ENCODE measurements around the gene AP4B1. TPM values are rescaled to one million over a fixed set of nuclear protein-coding genes. Genes with fewer than 3 reads are reported as not detected.
A peak's percentile ranks its signal among the peaks of the same experiment; 100 is the strongest.

AP4B1 gene
- polyA plus RNA-seq, 4 donors: 12.4 to 33.8 (median 15.0) TPM

DNA sequence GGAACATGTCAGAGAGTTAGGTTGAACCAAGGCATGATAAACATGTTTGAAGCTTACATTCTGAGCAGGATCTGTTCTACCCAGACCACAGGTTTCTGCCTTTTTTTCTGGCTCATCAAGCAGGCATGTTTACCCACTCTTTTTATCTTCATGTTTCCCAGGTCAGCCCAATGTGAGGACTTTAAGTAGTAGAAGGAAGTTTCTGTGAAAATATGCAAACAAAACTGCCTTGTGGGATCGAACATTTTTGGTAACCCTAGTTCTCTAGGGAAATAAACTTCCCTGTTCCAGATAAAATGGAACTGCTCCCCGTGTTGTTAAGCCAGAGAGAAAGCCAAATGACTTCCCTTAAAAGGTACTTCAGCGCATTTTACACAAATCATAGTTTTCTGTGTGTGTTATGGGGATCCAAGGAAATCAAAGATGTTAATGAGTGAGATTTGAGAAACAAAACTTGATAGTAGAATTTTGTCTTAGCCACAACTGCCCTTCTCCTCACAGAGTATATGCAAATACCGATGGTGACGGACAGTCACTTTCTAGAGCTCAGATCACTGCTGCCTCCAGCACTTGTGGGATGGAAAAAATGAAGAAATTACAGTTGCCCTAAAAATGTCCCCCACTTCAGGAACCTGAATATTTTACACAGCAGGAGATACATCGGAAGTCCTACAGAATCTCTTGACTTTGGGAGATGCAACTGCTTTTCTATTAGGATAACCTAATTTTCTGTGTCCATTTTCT is 23.8 kb upstream of the AP4B1 start:
- Histone ChIP-seq H3K27me3 (ENCODE audit: control insufficient read depth in 3 of 3, insufficient read depth in 3 of 3, low read length in 3 of 3) (no peaks in the 10 kb centered on the region), H3K36me3 (ENCODE audit: control insufficient read depth in 3 of 3, insufficient read depth in 2 of 3, low read depth in 1 of 3, low read length in 3 of 3) (no peaks in the 10 kb centered on the region), H3K4me3 (ENCODE audit: low read depth in 1 of 3, low read length in 3 of 3) (peak overlapping the region; percentile 69 to 87 (median 87)), H3K27ac (ENCODE audit: low read depth in 1 of 3, low read length in 2 of 3) (peak overlapping the region; percentile 73 to 99 (median 91)), H3K4me1 (ENCODE audit: control insufficient read depth in 3 of 3, insufficient read depth in 2 of 3, low read depth in 1 of 3, low read length in 2 of 3) (peaks cover 2 to 15% (median 4%) of the 10 kb centered on the region in 3 donors), H3K9me3 (ENCODE audit: control insufficient read depth in 2 of 2, insufficient read depth in 1 of 2, low read depth in 1 of 2, low read length in 1 of 2) (no peaks in the 10 kb centered on the region)
- 6 to 12% (median 10%) methylated on average over 6 of the region's 6 CpGs for WGBS, 3 donors
- FAIRE-seq: no peak
- DNase-seq: peak in 1 of 2 donors; percentile 12

DNA sequence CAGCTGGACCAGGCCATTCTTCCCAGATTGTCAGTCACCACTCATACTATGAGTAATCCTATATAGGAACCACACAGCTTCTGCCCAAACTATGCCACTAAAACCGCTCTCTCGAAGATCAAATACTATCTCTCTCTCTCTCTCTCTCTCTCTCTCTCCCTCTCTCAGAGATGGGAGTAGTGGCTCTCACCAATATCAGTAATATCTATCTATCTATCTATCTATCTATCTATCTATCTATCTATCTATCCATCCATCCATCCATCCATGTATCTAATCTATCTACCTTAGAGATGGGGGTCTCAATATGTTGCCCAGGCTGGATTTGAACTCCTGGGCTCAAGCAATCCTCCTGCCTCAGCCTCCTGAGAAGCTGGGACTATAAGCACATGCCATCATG is 19.9 kb upstream of the AP4B1 start:
- H3K4me3 ChIP-seq (ENCODE audit: low read depth in 1 of 3, low read length in 3 of 3): no peak overlapping the region
- peaks cover 0 to 7% (median 4%) of the 10 kb centered on the region in 3 donors for H3K4me1 ChIP-seq (ENCODE audit: control insufficient read depth in 3 of 3, insufficient read depth in 2 of 3, low read depth in 1 of 3, low read length in 2 of 3)
- 93 to 100% (median 95%) methylated on average over 2 of the region's 2 CpGs for WGBS, 3 donors
- no peak for DNase-seq
- H3K27ac ChIP-seq (ENCODE audit: low read depth in 1 of 3, low read length in 2 of 3): no peak overlapping the region
- no peaks in the 10 kb centered on the region for H3K9me3 ChIP-seq (ENCODE audit: control insufficient read depth in 2 of 2, insufficient read depth in 1 of 2, low read depth in 1 of 2, low read length in 1 of 2)
- no peaks in the 10 kb centered on the region for H3K27me3 ChIP-seq (ENCODE audit: control insufficient read depth in 3 of 3, insufficient read depth in 3 of 3, low read length in 3 of 3)
- H3K36me3 ChIP-seq (ENCODE audit: control insufficient read depth in 3 of 3, insufficient read depth in 2 of 3, low read depth in 1 of 3, low read length in 3 of 3): no peaks in the 10 kb centered on the region
- no peak for FAIRE-seq

DNA sequence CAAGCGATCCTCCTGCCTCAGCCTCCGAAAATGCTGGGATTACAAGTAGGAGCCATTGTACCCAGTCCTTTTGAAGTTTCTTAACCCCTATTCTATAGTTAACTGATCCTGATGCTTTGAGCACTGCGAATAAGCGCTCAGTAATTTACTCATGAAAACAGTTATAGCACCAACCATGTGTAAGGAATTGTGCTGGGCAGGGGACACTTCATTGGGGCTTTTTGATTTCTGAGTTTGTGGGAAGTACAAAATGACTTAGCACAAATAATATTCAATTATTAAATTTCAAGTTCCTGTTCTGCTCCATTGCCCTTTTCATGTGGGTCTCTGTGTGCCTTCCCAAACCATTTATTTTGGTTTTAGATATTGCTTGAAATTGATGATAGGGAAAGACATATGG is 18.4 kb upstream of the AP4B1 start:
- Histone ChIP-seq H3K4me3 (ENCODE audit: low read depth in 1 of 3, low read length in 3 of 3) (no peak overlapping the region), H3K9me3 (ENCODE audit: control insufficient read depth in 2 of 2, insufficient read depth in 1 of 2, low read depth in 1 of 2, low read length in 1 of 2) (no peaks in the 10 kb centered on the region), H3K27me3 (ENCODE audit: control insufficient read depth in 3 of 3, insufficient read depth in 3 of 3, low read length in 3 of 3) (no peaks in the 10 kb centered on the region), H3K4me1 (ENCODE audit: control insufficient read depth in 3 of 3, insufficient read depth in 2 of 3, low read depth in 1 of 3, low read length in 2 of 3) (peaks cover 0 to 4% (median 0%) of the 10 kb centered on the region in 3 donors), H3K36me3 (ENCODE audit: control insufficient read depth in 3 of 3, insufficient read depth in 2 of 3, low read depth in 1 of 3, low read length in 3 of 3) (no peaks in the 10 kb centered on the region), H3K27ac (ENCODE audit: low read depth in 1 of 3, low read length in 2 of 3) (no peak overlapping the region)
- no peak for DNase-seq
- no peak for FAIRE-seq
- WGBS, 3 donors: 79 to 95% (median 94%) methylated on average over 4 of the region's 4 CpGs

DNA sequence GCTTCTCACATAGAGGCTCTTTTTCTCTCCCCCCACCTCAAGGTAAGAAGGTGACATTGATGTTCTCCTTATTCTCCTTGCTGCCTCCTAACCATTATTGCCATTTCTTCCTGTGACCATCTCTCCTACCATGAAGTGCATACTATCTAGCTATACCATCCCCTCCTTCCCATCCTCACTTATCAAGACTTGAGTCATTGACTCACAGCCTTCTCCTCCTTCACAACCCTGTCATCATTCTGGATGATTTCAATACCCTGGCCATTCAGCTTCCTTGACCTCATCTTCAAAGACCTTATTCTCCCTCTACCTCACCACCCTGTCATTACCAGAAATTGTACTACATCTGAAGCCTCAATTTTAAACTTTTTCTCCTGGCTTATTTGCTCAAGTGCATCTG is 13.6 kb upstream of the AP4B1 start:
- Histone ChIP-seq H3K27ac (ENCODE audit: low read depth in 1 of 3, low read length in 2 of 3) (no peak overlapping the region), H3K36me3 (ENCODE audit: control insufficient read depth in 3 of 3, insufficient read depth in 2 of 3, low read depth in 1 of 3, low read length in 3 of 3) (peaks cover 0 to 4% (median 0%) of the 10 kb centered on the region in 3 donors), H3K27me3 (ENCODE audit: control insufficient read depth in 3 of 3, insufficient read depth in 3 of 3, low read length in 3 of 3) (no peaks in the 10 kb centered on the region), H3K9me3 (ENCODE audit: control insufficient read depth in 2 of 2, insufficient read depth in 1 of 2, low read depth in 1 of 2, low read length in 1 of 2) (no peaks in the 10 kb centered on the region), H3K4me1 (ENCODE audit: control insufficient read depth in 3 of 3, insufficient read depth in 2 of 3, low read depth in 1 of 3, low read length in 2 of 3) (no peaks in the 10 kb centered on the region), H3K4me3 (ENCODE audit: low read depth in 1 of 3, low read length in 3 of 3) (no peak overlapping the region)
- FAIRE-seq (no peak), DNase-seq (no peak)

DNA sequence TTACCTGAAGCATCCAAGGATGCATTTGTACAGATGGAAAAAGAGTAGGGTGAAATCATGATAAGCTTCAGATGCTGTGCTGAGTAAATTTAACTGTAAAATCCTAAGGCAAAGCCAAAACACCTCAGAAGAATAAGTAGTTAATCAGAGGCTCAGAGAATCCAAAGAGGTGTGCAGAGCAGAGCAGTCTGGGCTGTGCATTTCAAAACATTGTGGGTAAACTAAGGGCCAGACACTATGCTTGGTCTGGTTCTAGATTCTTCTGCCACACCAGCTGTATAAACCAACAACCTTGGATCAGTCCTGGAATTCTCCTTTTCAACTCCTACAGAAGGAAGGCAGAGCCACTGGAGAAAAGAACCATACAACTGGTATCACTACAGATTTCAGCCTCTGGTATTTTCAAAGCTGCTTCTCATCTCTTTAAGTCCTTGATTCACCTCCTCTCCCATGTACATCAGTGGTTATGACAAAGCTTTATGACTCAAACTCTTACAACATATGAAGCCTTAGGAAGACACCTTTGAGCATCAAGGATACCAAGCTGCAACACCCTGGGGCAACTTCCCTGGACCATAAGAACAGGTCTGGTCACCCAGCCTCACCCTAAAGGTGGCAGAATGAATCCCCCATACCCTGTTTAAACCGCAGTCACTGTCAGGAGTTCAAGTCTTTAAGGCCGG is 12.9 kb upstream of the AP4B1 start:
- no peak overlapping the region for H3K4me3 ChIP-seq (ENCODE audit: low read depth in 1 of 3, low read length in 3 of 3)
- H3K27me3 ChIP-seq (ENCODE audit: control insufficient read depth in 3 of 3, insufficient read depth in 3 of 3, low read length in 3 of 3): no peaks in the 10 kb centered on the region
- no peak overlapping the region for H3K27ac ChIP-seq (ENCODE audit: low read depth in 1 of 3, low read length in 2 of 3)
- DNase-seq (no peak), FAIRE-seq (no peak)
- WGBS, 3 donors: 88 to 100% (median 88%) methylated on average over 2 of the region's 2 CpGs
- no peaks in the 10 kb centered on the region for H3K9me3 ChIP-seq (ENCODE audit: control insufficient read depth in 2 of 2, insufficient read depth in 1 of 2, low read depth in 1 of 2, low read length in 1 of 2)
- peaks cover 0 to 9% (median 0%) of the 10 kb centered on the region in 3 donors for H3K36me3 ChIP-seq (ENCODE audit: control insufficient read depth in 3 of 3, insufficient read depth in 2 of 3, low read depth in 1 of 3, low read length in 3 of 3)
- peaks cover 0 to 6% (median 0%) of the 10 kb centered on the region in 3 donors for H3K4me1 ChIP-seq (ENCODE audit: control insufficient read depth in 3 of 3, insufficient read depth in 2 of 3, low read depth in 1 of 3, low read length in 2 of 3)

- H3K9me3 ChIP-seq (ENCODE audit: control insufficient read depth in 2 of 2, insufficient read depth in 1 of 2, low read depth in 1 of 2, low read length in 1 of 2): no peaks in the 10 kb centered on the region
- H3K4me1 ChIP-seq (ENCODE audit: control insufficient read depth in 3 of 3, insufficient read depth in 2 of 3, low read depth in 1 of 3, low read length in 2 of 3): peaks cover 0 to 8% (median 0%) of the 10 kb centered on the region in 3 donors
- no peaks in the 10 kb centered on the region for H3K27me3 ChIP-seq (ENCODE audit: control insufficient read depth in 3 of 3, insufficient read depth in 3 of 3, low read length in 3 of 3)
- peaks cover 0 to 11% (median under 1%) of the 10 kb centered on the region in 3 donors for H3K36me3 ChIP-seq (ENCODE audit: control insufficient read depth in 3 of 3, insufficient read depth in 2 of 3, low read depth in 1 of 3, low read length in 3 of 3)
- FAIRE-seq (no peak), DNase-seq (no peak)
- no peak overlapping the region for H3K4me3 ChIP-seq (ENCODE audit: low read depth in 1 of 3, low read length in 3 of 3)
- 97 to 98% (median 98%) methylated on average over 5 of the region's 5 CpGs for WGBS, 3 donors
- no peak overlapping the region for H3K27ac ChIP-seq (ENCODE audit: low read depth in 1 of 3, low read length in 2 of 3)
These were observed 12.4 kb upstream of the AP4B1 start for GRCh38 chr1:113916974-113917373.

DNA sequence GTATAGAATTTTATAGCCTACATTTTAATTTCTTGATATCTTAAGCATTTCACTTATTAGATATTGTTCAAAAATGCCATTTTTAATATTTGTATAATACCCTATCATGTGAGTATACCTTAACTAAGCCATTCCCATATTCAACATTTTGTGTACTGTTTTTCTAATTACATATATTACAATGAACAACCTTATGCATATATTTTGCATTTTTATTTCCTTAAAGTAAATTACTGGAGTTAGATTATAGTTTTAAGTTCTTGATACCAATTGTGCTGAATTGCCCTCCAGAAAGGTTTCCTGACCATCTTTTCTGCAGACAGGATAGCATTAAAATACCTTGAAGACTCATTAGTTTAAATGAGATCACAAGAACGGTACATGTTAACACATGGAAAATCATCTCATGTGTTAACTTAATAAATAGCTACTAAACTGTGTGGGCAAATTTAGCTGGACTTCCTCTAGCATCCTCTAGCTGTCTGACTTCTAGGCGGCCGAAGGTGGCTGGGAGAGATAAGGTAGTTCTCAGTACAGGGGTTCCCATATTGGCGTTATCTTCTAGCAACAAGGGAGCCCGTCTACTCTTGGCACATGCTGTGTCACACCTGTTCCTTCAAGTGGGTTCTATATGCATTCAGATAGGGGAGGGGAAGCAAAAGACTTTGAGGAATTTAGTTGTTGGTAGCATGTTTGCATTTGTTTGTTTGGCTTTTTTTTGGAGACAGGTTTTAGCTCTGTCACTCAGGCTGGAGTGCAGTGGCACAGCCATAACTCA is 9.5 kb upstream of the AP4B1 start:
- no peak for DNase-seq
- Histone ChIP-seq H3K4me3 (ENCODE audit: low read depth in 1 of 3, low read length in 3 of 3) (no peak overlapping the region), H3K27me3 (ENCODE audit: control insufficient read depth in 3 of 3, insufficient read depth in 3 of 3, low read length in 3 of 3) (no peaks in the 10 kb centered on the region), H3K36me3 (ENCODE audit: control insufficient read depth in 3 of 3, insufficient read depth in 2 of 3, low read depth in 1 of 3, low read length in 3 of 3) (peaks cover 0 to 26% (median 2%) of the 10 kb centered on the region in 3 donors), H3K9me3 (ENCODE audit: control insufficient read depth in 2 of 2, insufficient read depth in 1 of 2, low read depth in 1 of 2, low read length in 1 of 2) (no peaks in the 10 kb centered on the region), H3K27ac (ENCODE audit: low read depth in 1 of 3, low read length in 2 of 3) (no peak overlapping the region), H3K4me1 (ENCODE audit: control insufficient read depth in 3 of 3, insufficient read depth in 2 of 3, low read depth in 1 of 3, low read length in 2 of 3) (peaks cover 0 to 8% (median 0%) of the 10 kb centered on the region in 3 donors)
- FAIRE-seq: no peak
- 50 to 73% (median 63%) methylated on average over 5 of the region's 5 CpGs for WGBS, 3 donors

DNA sequence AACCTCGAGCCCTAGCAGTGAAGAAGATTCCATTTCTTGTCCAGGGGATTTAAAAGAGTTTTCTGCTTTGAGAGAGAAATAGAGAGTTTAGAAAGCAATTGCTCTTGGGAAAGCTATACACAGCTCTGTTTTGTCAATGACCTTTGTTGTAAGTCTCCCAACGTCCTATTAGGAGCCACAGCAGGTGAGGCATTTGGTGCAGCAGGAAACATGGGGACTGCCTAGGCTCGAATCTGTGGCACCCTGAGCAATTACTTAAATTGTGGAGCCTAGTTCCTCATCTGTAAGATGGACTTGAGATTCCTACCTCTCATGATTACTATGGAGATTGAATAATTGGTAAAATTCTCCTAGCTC is 8.7 kb upstream of the AP4B1 start:
- no peaks in the 10 kb centered on the region for H3K9me3 ChIP-seq (ENCODE audit: control insufficient read depth in 2 of 2, insufficient read depth in 1 of 2, low read depth in 1 of 2, low read length in 1 of 2)
- H3K4me1 ChIP-seq (ENCODE audit: control insufficient read depth in 3 of 3, insufficient read depth in 2 of 3, low read depth in 1 of 3, low read length in 2 of 3): peaks cover 0 to 8% (median 0%) of the 10 kb centered on the region in 3 donors
- H3K4me3 ChIP-seq (ENCODE audit: low read depth in 1 of 3, low read length in 3 of 3): no peak overlapping the region
- WGBS, 3 donors: 21 to 42% (median 39%) methylated on average over 3 of the region's 3 CpGs
- FAIRE-seq (no peak), DNase-seq (no peak)
- peaks cover 0 to 30% (median 2%) of the 10 kb centered on the region in 3 donors for H3K36me3 ChIP-seq (ENCODE audit: control insufficient read depth in 3 of 3, insufficient read depth in 2 of 3, low read depth in 1 of 3, low read length in 3 of 3)
- H3K27me3 ChIP-seq (ENCODE audit: control insufficient read depth in 3 of 3, insufficient read depth in 3 of 3, low read length in 3 of 3): no peaks in the 10 kb centered on the region
- H3K27ac ChIP-seq (ENCODE audit: low read depth in 1 of 3, low read length in 2 of 3): peak overlapping the region in 2 of 3 donors; percentile 57 to 80
